ENCODE results near the gene POPDC3.
"Not testable (repeated sequence)": the region's sequence is repeated elsewhere in the genome, so short reads cannot be mapped to it uniquely, and the experiment has no call there.

The POPDC3 gene

DNA sequence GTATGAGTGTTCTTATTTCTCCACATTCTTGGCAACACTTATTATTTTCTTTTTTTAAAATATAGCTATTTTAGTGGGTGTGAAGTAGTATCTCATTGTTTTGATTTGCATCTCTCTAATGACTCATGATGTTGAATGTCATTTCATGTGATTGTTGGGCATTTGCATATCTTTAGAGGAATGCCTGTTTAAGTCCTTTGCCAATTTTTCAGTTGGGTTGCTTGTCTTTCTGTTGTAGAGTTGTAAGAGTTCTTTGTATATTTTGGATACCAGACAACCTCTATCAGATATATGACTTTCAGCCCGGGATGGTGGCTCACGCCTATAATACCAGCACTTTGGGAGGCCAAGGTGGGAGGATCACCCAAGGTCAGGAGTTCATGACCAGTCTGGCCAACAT is 5.1 kb upstream of the POPDC3 start:
- no peak for TF ChIP-seq ZFX (IDR thresholded peaks at IDR 0.05)
- TF ChIP-seq, protein P1, sequence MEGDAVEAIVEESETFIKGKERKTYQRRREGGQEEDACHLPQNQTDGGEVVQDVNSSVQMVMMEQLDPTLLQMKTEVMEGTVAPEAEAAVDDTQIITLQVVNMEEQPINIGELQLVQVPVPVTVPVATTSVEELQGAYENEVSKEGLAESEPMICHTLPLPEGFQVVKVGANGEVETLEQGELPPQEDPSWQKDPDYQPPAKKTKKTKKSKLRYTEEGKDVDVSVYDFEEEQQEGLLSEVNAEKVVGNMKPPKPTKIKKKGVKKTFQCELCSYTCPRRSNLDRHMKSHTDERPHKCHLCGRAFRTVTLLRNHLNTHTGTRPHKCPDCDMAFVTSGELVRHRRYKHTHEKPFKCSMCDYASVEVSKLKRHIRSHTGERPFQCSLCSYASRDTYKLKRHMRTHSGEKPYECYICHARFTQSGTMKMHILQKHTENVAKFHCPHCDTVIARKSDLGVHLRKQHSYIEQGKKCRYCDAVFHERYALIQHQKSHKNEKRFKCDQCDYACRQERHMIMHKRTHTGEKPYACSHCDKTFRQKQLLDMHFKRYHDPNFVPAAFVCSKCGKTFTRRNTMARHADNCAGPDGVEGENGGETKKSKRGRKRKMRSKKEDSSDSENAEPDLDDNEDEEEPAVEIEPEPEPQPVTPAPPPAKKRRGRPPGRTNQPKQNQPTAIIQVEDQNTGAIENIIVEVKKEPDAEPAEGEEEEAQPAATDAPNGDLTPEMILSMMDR (conservative IDR thresholded peaks at IDR 0.05), result no peak
- no peak overlapping the region for H3K27ac ChIP-seq

DNA sequence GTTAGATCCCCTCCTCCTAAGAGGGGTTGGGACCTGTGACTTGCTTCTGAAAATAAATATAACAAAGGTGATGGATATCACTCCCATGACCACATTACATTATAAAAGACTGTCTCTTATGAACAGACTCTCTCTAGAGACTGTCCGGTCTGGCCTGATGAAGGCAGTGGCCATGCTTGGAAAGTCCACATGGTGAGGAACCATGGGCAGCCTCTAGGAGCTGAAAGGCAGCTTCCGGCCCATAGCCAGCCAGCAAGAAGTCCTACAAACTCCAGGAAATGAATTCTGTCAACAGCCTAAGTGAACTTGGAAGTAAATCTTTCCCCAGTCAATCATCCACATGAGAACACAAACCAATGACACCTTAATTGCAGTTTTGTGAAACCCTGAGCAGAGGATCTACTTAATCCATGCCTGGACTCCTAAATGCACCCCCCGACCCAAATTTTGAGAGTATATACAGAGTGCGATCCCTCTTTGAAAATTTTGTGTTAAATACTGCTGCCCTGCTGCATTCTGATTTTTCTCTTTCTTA is 2.2 kb upstream of the POPDC3 start:
- no peak for TF ChIP-seq ZFX (IDR thresholded peaks at IDR 0.05)
- TF ChIP-seq, protein P1 (conservative IDR thresholded peaks at IDR 0.05), result no peak
- H3K27ac ChIP-seq, result no peak overlapping the region

DNA sequence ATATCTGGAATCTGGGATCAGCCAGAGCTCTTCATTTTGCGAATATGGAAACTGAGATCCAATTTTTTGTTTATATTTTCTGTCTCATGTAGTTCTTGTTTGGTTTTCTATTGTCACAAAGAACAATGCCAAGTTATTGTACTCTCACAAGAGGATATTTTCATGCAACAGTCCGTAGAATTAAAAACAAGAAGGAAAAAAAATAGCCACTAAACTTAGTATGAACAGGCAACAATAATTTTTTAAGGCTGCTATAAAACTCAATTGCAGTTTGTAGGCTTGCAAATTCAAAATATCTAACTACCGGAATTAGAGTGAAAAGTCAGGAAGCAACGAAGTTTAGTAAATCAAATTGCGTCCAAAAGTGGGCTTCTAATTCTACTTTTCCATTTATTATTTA is 1.2 kb downstream of the POPDC3 start:
- TF ChIP-seq, protein P1 (conservative IDR thresholded peaks at IDR 0.05), result no peak
- no peak for TF ChIP-seq ZFX (IDR thresholded peaks at IDR 0.05)
- H3K27ac ChIP-seq, result no peak overlapping the region

DNA sequence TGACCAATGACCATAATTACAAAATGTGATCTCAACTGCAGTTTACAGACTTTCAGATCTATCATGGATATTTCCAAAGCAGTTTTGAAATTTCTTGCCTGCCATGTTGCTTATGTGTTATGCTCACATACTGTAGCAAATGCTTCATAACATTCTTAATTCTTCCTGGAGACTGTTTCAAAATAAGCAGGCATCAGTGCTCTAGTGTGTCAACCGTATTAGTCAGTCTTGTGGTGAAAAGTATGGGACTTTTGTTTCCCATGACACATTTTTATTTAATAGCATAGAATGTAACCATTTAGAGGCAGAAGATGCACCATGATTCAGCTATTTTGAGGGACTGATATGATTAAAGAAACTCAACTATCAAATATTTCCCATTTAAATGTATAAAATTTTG is 1.7 kb downstream of the POPDC3 start:
- H3K27ac ChIP-seq, result no peak overlapping the region
- TF ChIP-seq, protein P1 (conservative IDR thresholded peaks at IDR 0.05), result no peak
- no peak for TF ChIP-seq ZFX (IDR thresholded peaks at IDR 0.05)

DNA sequence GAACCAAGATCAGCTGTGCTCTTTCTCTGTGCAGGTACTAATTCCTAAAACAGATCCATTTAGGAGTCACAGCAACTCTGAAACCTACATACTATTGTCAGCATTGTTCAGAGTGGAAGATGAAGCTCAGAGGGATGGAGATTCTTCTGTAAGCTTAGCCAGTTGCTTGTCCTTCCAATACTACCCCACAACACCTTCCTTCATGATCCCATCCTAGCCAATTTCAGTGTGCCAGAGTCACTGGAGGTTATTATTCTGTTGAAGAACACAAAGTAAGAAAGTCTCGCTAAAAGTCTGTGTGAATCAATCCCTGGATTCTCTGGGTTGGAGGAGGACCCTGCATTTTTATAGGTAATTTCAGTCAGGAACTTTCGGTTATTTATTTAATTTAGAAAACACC is 2.3 kb downstream of the POPDC3 start:
- no peak overlapping the region for H3K27ac ChIP-seq

DNA sequence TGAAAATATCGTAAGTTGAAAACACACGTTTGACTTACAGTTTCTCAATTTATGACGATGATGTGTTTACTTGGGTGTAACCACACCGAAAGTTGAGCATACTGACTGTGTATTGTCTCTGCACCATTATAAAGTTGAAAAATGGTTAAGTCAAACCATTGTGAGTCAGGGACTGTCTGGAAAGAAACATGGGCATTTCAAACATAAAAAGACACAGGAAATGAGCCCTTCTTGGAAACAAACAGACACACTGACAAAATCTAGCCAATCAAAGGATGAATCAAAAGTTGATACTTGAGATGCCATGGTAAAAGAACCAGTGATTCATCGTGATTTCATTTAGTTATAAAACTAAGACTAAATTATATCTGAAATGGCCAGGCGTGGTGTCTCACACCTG is 5.3 kb downstream of the POPDC3 start:
- no peak for TF ChIP-seq ZFX (IDR thresholded peaks at IDR 0.05)
- TF ChIP-seq, protein P1 (conservative IDR thresholded peaks at IDR 0.05), result no peak
- no peak overlapping the region for H3K27ac ChIP-seq

More for the DNA sequence above, 2.3 kb downstream of the POPDC3 start:
- TF ChIP-seq ZFX (IDR thresholded peaks at IDR 0.05), result no peak
- TF ChIP-seq, protein P1 (conservative IDR thresholded peaks at IDR 0.05), result no peak

DNA sequence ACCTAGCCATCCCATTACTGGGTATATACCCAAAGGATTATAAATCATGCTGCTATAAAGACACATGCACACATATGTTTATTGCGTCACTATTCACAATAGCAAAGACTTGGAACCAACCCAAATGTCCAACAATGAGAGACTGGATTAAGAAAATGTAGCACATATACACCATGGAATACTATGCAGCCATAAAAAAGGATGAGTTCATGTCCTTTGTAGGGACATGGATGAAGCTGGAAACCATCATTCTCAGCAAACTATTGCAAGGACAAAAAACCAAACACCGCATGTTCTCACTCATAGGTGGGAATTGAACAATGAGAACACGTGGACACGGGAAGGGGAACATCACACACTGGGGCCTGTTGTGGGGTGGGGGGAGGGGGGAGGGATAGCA is 7.3 kb downstream of the POPDC3 start:
- not testable (repeated sequence) for H3K27ac ChIP-seq

DNA sequence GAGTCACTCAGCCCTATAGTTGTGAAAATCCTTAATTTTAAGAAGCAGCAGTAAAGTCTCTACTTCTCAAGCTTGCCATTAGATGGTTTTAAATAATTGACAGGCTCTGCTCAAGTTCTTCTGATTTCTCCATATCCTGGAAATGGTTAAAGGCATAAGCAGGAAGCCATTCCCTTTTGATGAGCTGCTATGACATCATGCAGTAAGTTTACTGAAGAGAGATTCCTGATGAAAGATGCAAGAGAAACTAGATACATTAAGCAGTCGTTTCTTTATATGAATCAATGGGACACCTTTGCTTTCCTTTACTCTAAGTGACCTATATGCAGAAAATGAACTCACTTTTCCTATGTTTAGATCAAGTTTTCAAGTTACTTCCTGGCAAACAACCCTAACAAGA is 9.8 kb downstream of the POPDC3 start:
- no peak for TF ChIP-seq ZFX (IDR thresholded peaks at IDR 0.05)
- TF ChIP-seq, protein P1 (conservative IDR thresholded peaks at IDR 0.05), result no peak

More for the DNA sequence above, 9.8 kb downstream of the POPDC3 start:
- no peak overlapping the region for H3K27ac ChIP-seq
